ENCODE results near the gene CFAP65. TPM values are rescaled to one million over a fixed set of nuclear protein-coding genes. Genes with fewer than 3 reads are reported as not detected.

CFAP65 gene
- polyA plus RNA-seq, 1 donor, result 0.28 TPM

GRCh38 chr2:219032051-219032745, 9.1 kb downstream of the CFAP65 start:
- no peak for DNase-seq

GRCh38 chr2:219031005-219031738, 10.1 kb downstream of the CFAP65 start:
- DNase-seq, result no peak

- DNase-seq, result no peak
Measured at GRCh38 chr2:219030177-219030940, 11.0 kb downstream of the CFAP65 start.

- peak; percentile 65 for DNase-seq
Measured at GRCh38 chr2:219029829-219030165, 11.5 kb downstream of the CFAP65 start.

GRCh38 chr2:219028996-219029828, 12.1 kb downstream of the CFAP65 start:
- no peak for DNase-seq

- no peak for DNase-seq
Measured at GRCh38 chr2:219028141-219028540, 13.2 kb downstream of the CFAP65 start.

- no peak for DNase-seq
Measured at GRCh38 chr2:219027511-219028055, 13.7 kb downstream of the CFAP65 start.

- no peak for DNase-seq
Measured at GRCh38 chr2:219026946-219027345, 14.4 kb downstream of the CFAP65 start.

- no peak for DNase-seq
Measured at GRCh38 chr2:219025637-219026585, 15.4 kb downstream of the CFAP65 start.

GRCh38 chr2:219024059-219024458, 17.3 kb downstream of the CFAP65 start:
- DNase-seq, result no peak

GRCh38 chr2:219023045-219023605, 18.2 kb downstream of the CFAP65 start:
- no peak for DNase-seq

GRCh38 chr2:219022616-219023015, 18.7 kb downstream of the CFAP65 start:
- no peak for DNase-seq

- no peak for DNase-seq
Measured at GRCh38 chr2:219022041-219022440, 19.3 kb downstream of the CFAP65 start.

- no peak for DNase-seq
Measured at GRCh38 chr2:219021591-219021990, 19.7 kb downstream of the CFAP65 start.

- DNase-seq, result no peak
Measured at GRCh38 chr2:219020604-219021365, 20.5 kb downstream of the CFAP65 start.

- DNase-seq, result no peak
Measured at GRCh38 chr2:219019436-219019835, 21.9 kb downstream of the CFAP65 start.

GRCh38 chr2:219018726-219019125, 22.6 kb downstream of the CFAP65 start:
- DNase-seq, result no peak

- no peak for DNase-seq
Measured at GRCh38 chr2:219018286-219018685, 23.0 kb downstream of the CFAP65 start.

GRCh38 chr2:219017201-219017931, 23.9 kb downstream of the CFAP65 start:
- DNase-seq, result no peak

Measured in left kidney (tissue), 2 donors.